Measurements from ENCODE around the gene CPNE2. TPM values are rescaled to one million over a fixed set of nuclear protein-coding genes. Genes with fewer than 3 reads are reported as not detected.

The CPNE2 gene
- total RNA-seq, 2 donors from 2014 or later = 16.0 to 26.1 TPM

DNA sequence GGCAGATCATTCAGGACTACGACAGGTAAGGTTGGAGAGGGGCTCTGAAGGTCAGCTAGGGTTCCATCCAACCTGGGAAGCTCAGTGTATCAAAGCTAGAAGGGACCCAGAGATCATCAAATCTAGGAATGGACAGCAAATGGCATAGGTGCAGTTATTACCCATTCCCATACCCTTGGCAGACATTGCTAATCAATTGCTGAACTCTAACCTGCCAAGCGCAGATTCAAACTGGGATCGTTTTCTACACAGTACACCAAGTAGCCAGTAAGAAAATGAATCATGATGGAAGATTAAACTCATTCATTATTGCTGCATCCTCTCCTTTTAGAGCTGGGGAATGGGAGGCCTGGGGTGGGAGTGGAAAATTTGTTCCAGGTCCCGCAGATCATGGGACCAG lies 33.6 kb downstream of the CPNE2 start:
- Histone ChIP-seq H3K27ac (no peak overlapping the region), H3K4me1 (no peaks in the 10 kb centered on the region), H3K9me3 (no peaks in the 10 kb centered on the region), H3K27me3 (no peaks in the 10 kb centered on the region), H3K36me3 (peaks cover 7% of the 10 kb centered on the region), H3K4me3 (no peak overlapping the region)
- TF ChIP-seq CTCF (IDR thresholded peaks at IDR 0.05) = no peak
- no peak for DNase-seq (ENCODE audit: low spot score)

GRCh38 chr16:57126411-57126810 lies 34.0 kb downstream of the CPNE2 start:
- TF ChIP-seq CTCF (IDR thresholded peaks at IDR 0.05) = no peak
- no peak for DNase-seq (ENCODE audit: low spot score)
- Histone ChIP-seq H3K27me3 (no peaks in the 10 kb centered on the region), H3K4me1 (no peaks in the 10 kb centered on the region), H3K4me3 (no peak overlapping the region), H3K9me3 (no peaks in the 10 kb centered on the region), H3K36me3 (peaks cover 2% of the 10 kb centered on the region), H3K27ac (no peak overlapping the region)

DNA sequence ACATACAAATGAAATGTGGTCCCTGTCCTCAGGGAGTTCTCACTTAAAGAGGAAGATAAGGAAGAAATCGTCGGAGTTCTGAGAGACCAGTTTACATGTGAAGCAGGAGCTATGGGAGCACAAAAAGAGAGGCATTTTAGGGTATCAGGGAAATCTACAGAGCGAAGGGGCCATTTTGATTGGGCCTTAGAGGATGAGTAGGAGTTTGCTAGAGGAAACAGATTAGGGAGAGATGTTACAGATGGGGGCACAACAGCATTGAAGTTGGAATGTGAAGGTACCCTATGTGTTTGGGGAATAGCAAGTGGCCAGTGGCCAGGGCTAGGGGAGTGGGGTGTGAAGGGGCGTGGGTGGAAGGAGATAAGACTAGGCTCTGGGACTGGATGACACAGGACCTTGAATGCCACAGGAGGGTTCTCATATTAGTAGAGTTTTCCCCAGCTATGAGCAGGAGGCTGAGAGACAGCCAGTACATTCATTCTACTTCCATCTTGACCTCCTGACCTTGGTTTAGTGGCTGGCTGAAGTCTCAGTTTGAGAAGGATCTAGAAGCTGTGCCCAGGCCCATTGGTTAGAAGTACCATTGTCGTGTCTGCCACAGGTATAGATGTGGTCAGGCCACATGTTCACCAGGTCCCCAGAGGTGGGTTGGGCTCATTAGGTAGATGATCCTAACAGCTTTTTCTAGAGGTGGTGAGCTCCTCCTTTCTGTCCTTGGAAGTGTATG lies 34.8 kb downstream of the CPNE2 start:
- DNase-seq (ENCODE audit: low spot score) = no peak
- no peak for TF ChIP-seq CTCF (IDR thresholded peaks at IDR 0.05)
- Histone ChIP-seq H3K36me3 (no peaks in the 10 kb centered on the region), H3K27me3 (no peaks in the 10 kb centered on the region), H3K27ac (no peak overlapping the region), H3K4me1 (no peaks in the 10 kb centered on the region), H3K9me3 (no peaks in the 10 kb centered on the region), H3K4me3 (no peak overlapping the region)

- H3K9me3 ChIP-seq = no peaks in the 10 kb centered on the region
- no peak overlapping the region for H3K4me3 ChIP-seq
- no peaks in the 10 kb centered on the region for H3K36me3 ChIP-seq
- no peaks in the 10 kb centered on the region for H3K4me1 ChIP-seq
- no peak for TF ChIP-seq CTCF (IDR thresholded peaks at IDR 0.05)
- H3K27ac ChIP-seq = no peak overlapping the region
- DNase-seq (ENCODE audit: low spot score) = no peak
- H3K27me3 ChIP-seq = no peaks in the 10 kb centered on the region
Measured at GRCh38 chr16:57127836-57128235, 35.5 kb downstream of the CPNE2 start.

GRCh38 chr16:57128771-57129389 lies 36.5 kb downstream of the CPNE2 start:
- DNase-seq (ENCODE audit: low spot score) = no peak
- H3K27me3 ChIP-seq = no peaks in the 10 kb centered on the region
- no peaks in the 10 kb centered on the region for H3K9me3 ChIP-seq
- H3K36me3 ChIP-seq = no peaks in the 10 kb centered on the region
- TF ChIP-seq CTCF (IDR thresholded peaks at IDR 0.05) = no peak
- no peak overlapping the region for H3K4me3 ChIP-seq
- no peak overlapping the region for H3K27ac ChIP-seq
- H3K4me1 ChIP-seq = no peaks in the 10 kb centered on the region

Data from right atrium auricular region (tissue), 2 donors.